ENCODE results near the gene CA11.
A peak's percentile ranks its signal among the peaks of the same experiment; 100 is the strongest.
"Not testable (repeated sequence)": the region's sequence is repeated elsewhere in the genome, so short reads cannot be mapped to it uniquely, and the experiment has no call there.

CA11 gene

DNA sequence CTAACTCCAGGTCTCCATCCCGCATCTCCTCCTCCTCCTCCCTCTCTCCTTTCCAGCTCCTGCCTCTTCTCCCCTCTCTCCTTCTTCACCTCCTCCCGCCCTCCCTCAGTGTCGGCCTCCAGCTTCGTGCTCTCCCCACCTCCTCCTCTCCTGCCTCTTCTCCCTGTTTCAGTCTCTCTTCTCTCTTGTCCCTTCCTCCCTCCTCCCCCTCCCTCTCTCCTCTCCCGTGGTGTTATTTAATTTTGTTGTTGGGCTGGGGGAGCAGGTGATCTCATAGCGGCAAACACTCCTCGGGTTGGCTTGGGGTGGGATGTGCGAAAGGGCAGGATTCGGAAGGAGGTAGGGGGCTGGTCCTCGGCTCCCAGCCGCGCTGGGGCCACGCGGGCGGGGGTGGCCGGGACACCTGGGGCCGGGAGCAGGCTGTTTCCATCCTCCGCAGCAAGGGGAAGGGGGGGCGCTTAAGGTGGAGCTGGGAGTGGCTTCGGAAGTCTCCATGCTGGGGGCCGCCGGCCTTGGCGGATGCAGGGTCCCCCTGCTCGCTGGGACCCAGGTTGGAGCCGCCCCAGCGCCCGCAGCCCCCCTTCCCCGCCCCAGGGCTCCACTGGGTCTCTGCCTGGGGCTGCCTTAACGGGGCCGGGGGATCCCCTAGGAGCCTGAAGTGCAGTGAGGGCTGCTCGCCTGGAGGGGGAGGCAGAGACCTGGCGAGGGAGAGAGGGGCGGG, at the start of gene CA11:
Gene CA11, minus strand, starts transcription at position 187 of the 721 bp plus-strand sequence. CDS start 555 bp downstream, outside the sequence.
- peak; percentile 88 to 89 for DNase-seq

DNA sequence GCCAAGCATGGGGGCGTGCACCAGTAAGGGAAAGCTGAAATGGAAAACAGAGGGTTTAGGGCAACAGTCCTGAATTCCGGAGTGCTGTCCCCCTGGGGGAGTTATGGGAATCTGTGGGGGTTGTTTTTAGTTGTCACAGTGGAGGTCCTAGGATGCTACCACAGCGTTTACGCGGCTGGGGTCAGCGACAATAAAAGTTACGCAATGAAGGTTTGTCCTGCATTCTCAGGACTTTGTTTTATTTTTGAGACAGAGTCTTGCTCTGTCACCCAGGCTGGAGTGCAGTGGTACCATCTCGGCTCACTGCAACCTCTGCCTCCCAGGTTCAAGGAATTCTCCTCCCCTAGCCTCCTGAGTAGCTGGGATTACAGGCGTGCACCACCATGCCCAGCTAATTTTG, 47.6 kb upstream of the CA11 start:
- DNase-seq: not testable (repeated sequence)

- no peak for DNase-seq
These were observed 43.5 kb upstream of the CA11 start for GRCh38 chr19:48689449-48689848.

- no peak for DNase-seq
These were observed 41.8 kb upstream of the CA11 start for GRCh38 chr19:48687776-48688175.

- not testable (repeated sequence) for DNase-seq
These were observed 40.6 kb upstream of the CA11 start for GRCh38 chr19:48686637-48687036.

DNA sequence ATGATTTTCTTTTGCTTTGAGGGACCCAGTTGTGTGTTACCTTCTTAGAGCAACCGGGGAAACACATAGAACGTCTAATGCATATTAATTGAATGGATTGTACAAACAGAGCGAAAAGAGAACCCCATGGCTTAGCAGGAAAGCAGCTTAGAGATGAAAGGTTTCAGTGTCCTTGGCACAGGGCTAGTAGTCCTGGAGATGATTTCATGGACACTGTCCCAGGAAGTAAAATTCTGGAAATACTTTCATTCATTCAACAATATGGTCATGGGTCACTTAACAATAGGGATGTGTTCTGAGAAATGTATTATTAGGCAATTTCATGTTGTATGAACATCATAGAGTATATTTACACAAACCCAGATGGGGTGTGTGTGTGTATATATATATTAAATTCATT, 40.1 kb upstream of the CA11 start:
- DNase-seq: no peak

DNA sequence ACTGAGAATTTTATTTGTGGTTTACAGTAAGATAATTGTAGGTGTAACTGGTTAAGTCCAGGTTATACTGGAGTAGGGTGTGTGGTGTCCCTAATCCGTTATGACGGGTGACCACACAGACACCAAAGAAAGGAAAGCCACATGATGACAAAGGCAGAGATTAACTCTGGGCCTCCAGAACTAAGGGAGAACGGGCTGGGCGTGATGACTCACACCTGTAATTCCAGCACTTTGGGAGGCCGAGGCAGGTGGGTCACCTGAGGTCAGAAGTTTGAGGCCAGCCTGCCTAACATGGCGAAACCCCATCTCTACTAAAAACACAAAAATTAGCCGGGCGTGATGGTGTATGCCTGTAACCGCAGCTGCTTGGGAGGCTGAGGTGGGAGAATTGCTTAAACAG, 39.6 kb upstream of the CA11 start:
- DNase-seq: no peak

DNA sequence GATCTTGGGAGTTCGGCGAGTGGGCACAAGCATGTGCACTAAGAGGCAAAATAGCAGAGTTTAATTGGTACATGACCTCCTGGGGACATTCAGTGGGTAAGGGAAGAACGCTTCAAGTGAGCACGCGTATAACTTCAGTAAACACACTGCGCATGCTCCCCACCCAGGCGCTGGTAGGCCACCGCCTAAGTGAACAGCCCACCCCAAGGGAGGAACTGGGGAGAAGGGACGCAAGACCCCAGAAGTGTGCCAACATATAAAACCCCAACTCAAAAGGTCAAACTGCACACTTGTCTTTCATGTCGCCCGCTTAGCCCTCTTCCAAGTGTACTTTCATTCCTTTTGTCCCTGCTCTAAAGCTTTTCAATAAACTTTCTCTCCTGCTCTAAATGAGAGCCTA, 37.4 kb upstream of the CA11 start:
- no peak for DNase-seq

- no peak for DNase-seq
These were observed 35.1 kb upstream of the CA11 start for GRCh38 chr19:48681127-48681470.

DNA sequence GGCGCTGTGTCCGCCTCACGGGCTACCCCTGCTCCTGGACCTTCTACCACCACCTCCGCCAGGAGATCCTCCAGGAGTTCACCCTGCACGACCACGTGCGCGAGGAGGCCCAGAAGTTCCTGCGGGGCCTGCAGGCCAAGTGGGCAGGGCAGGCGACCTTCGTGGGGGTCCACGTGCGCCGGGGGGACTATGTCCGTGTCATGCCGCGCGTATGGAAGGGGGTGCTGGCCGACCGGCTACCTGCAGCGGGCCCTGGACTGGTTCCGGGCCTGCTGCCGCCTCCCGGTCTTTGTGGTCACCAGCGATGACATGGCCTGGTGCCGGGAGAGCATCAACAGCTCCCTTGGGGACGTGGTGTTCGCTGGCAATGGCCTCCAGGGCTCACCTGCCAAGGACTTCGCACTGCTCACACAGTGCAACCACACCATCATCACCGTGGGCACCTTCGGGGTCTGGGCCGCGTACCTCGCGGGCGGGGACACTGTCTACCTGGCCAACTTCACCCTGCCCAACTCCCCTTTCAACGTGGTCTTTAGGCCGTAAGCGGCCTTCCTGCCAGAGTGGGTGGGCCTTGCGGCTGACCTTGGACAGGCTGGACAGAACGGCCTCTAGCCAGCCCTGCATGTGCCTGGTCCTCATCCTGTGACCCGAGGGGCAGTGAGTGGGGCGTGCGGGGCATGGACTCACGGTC, 34.6 kb upstream of the CA11 start:
- DNase-seq: no peak

GRCh38 chr19:48680006-48680405, 34.0 kb upstream of the CA11 start:
- not testable (repeated sequence) for DNase-seq

- DNase-seq: no peak
These were observed 32.2 kb upstream of the CA11 start for GRCh38 chr19:48678201-48678600.

- peak in 1 of 2 experiments; percentile 21 for DNase-seq
These were observed 30.9 kb upstream of the CA11 start for GRCh38 chr19:48676887-48677286.

DNA sequence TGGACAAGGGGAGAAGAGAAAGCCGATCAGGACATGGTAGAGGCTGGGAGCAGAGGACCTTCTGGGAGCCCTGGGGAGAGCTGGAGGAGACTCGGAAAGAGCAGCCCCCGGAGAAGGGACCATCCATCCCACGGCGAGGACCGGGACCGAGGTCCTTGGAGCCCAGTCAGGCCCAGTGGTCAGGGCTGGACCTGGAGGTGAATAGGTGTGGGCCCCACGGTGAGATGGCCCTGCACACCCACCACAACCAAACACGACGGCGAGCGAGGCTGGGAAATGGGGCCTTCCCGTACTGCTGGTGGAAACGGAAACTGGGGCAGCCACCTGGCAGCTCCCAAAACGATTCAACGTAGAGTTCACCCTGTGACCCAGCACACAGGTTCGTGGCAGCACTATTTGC, 30.5 kb upstream of the CA11 start:
- DNase-seq: no peak

DNA sequence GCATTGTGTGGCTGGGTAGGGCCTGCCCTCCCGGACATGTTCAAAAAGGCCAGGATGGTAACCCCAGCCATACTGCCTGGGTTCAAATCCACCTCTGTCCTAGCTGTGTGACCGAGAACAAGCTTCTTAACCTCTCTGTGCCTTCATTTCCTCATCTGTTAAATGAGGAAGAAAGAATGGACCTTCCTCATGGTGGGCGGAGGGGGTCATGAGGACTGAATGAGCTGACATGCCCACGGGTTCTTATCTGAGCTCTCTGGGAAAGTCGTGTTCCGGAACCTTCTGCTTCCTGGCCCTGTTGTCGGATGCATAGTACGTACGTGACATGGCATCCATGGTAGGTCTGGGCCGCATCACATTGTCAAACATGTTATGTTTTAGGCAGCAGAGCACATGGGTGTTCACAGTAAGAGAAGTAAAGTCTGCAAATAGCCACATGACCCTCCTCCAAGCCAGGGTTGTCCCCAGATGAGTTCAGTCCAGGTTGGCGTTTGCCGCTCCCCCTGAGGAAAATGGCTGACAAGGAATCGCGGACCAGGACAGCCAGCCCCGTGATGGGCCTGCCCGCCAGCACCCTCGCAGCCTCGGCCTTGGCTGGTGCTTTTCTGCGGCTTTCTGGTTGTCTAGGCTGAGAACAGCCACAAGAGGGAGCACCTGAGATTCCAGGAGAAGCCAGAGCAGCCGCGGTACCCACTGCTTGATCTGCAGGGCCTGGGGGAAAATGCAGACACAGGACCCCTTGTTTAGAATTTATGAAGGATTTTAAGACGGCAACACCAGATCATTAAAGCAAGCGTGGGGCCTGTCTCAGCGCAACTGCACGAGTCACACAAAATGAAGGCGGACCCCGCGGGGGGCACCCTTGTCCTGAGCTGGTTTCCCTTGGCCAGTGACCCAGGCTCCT, 29.2 kb upstream of the CA11 start:
- DNase-seq: peak; percentile 73 to 83

DNA sequence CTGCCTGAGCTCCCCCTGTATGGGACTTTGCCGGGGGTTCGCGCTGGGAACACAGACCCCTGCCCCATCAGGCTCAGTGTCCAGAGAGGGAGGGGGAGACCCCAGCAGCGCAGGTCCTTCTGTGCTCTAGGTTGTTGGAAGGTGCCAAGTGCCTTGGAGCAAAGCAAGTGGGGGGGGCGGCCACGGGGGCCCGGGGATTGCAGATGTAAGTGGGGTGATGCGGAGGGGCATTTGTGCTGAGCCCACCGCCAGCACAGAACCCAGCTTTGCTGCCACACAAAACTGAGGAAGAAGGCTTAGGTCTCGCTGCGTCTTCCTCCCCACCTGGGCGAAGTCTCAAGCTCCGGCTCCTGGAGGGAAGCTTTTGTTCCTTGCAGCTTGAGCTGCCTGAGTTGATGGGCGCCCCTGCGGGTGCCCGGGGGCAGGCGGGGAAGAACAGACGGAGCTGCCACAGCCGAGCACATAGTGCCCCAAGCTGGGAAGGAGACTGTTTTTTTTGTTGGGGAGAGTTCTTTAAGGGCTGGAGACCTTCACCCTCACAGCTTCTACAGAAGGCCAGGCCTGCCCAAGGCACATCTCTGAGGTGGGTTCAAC, 28.3 kb upstream of the CA11 start:
- no peak for DNase-seq

DNA sequence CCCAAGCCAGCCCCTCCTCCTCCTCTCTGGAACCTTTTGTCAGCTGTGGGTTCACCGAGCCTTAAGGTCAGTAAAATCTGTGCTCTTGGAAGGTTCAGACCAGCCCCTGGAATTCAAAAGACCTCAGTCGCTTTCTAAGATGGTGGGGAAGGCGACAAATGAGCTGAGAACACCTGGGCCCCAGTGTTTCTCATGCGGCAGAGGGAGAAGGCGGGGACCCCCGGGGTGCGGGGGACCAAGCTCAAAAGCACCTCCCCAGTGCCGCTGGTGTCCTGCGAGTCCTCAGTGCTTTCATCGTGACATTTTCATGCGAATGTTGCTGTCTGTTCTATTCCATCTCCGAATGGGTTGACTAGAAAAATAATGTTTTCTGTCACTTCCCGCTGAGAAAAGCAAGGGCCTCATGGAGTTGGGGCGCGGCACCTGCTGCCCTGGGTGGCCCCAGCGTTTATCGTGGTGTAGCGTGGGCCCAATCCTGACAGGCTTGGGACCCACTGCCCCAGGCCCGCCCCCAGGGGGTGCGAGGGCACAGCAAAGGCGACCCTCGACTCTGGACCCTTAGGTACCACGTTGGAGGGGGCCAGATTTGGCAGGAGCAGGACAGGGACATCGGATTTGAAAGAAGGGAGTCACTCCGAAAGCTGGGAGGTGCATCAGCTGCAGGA, 27.6 kb upstream of the CA11 start:
- no peak for DNase-seq

DNA sequence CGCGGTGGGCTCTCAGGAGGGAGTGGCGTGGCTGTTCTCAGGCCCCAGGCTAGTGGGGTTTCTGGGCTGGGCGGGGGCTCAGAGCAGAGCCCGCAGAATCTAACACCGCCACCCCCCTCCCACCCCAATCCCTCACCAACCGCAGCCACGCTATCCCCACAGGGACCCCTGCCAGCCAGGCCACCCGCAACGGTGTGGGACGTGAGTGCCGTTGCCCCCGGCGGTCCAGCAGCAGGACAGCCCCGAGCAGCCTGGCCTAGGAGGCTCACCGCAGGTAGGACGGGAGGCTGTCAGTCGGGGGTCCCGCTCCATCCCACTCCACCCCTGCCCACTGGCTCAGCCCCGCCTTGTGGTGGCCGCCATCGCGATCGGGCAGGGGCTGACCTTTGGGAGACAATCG, 27.0 kb upstream of the CA11 start, which contains the start of gene NTN5:
Gene NTN5, minus strand, starts transcription at position 24 of the 400 bp plus-strand sequence. CDS start 2,031 bp downstream, outside the sequence.
- no peak for DNase-seq

GRCh38 chr19:48671446-48671995, 25.5 kb upstream of the CA11 start:
- no peak for DNase-seq

GRCh38 chr19:48670699-48671445, 24.9 kb upstream of the CA11 start:
- no peak for DNase-seq

DNA sequence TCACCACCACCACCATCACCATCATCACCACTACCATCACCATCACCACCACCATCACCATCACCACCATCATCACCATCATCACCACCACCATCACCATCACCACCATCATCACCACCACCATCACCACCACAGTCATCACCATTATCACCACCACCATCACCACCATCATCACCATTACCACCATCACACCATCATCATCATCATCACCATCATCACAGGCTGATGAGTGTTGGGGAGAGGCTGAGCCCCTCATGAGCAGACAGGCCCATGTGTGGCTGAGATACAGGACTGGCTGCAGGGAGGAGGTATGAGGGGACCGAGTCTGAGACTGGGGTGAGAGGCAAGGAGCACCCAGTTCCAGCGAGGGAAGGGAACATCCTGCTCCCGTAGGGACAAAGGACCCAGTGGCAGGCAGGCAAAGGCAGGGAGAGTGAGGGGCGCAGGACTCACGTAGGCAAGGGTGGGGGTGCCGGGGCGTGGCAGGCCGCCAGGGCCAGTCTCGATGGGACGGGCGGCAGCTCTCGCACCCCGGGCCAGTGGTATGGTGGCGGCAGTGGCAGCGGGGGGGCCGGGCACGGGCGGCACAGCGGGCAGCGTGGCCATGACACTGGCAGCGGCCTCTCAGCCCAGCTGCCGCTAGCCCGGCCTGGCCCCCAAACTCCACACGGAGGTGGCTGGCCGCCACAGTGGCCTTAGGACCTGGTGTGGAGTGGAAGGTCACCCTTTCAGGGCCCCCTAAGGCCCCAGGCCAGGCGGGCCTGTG, 24.1 kb upstream of the CA11 start:
- no peak for DNase-seq
